Stomach (tissue), 4 donors: Measurements from ENCODE around the gene STRBP.

Experiments
- CTCF ChIP-seq, 7 experiments: fragments of 450-650 bp in 4 of 7; fragments of 200-600 bp in 3 of 7; sonication (generic) in 3 of 7; IDR thresholded peaks; one replicate each; pipeline ENCODE4 v1.5.1; 2016 to 2019; ENCODE audit warnings: antibody characterized with exemption in 7 of 7, control low read depth in 2 of 7, mild to moderate bottlenecking in 1 of 7
- POLR2AphosphoS5 ChIP-seq, 3 donors: sonication (generic); formaldehyde crosslinking; IDR thresholded peaks; one replicate each; pipeline ENCODE4 v1.6.1; 2016; ENCODE audit warnings: antibody characterized with exemption in 3 of 3

GRCh38 chr9:123257276-123257675, 11.1 kb downstream of the STRBP start:
- TF ChIP-seq CTCF (IDR thresholded peaks at IDR 0.05) (no peak), POLR2AphosphoS5 (IDR thresholded peaks at IDR 0.05) (no peak)
